ENCODE measurements around the gene VWA2.

VWA2 gene

DNA sequence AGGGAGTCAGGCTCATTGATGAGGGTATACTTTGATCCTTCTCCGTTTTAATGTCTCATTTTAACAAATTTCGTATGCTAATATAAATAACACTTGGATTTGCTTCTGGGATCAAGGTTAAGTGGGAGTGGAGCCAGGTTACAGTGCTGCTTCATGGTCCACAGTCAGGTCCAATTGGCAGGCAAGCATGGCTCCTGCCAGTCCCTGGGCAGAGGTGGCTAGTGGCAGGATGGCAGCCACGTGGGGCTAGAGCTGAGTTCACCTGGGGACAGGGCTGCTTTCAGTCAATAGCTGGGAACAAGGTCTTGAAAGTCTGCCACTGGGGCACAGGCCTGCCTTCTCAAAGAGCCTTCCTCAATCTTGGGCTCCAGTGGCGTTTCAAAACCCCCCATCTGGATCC, 16.0 kb upstream of the VWA2 start:
- peaks cover 51% of the 10 kb centered on the region for H3K27me3 ChIP-seq (ENCODE audit: control insufficient read depth, insufficient read depth, low read length)
- H3K9me3 ChIP-seq (replicated peaks; ENCODE audit: low read length) = no peaks in the 10 kb centered on the region
- H3K36me3 ChIP-seq (ENCODE audit: insufficient read depth, low read length) = no peaks in the 10 kb centered on the region
- H3K4me3 ChIP-seq (ENCODE audit: low read length) = no peak overlapping the region
- H3K4me2 ChIP-seq (ENCODE audit: low read length) = no peak overlapping the region
- no peak overlapping the region for H3K9ac ChIP-seq (ENCODE audit: low read depth, low read length)
- H3K4me1 ChIP-seq (ENCODE audit: control insufficient read depth, insufficient read depth, low read length) = no peaks in the 10 kb centered on the region

GRCh38 chr10:114228156-114228555, 10.9 kb upstream of the VWA2 start:
- no peak overlapping the region for H3K4me3 ChIP-seq (ENCODE audit: low read length)
- H3K36me3 ChIP-seq (ENCODE audit: insufficient read depth, low read length) = no peaks in the 10 kb centered on the region
- no peaks in the 10 kb centered on the region for H3K4me1 ChIP-seq (ENCODE audit: control insufficient read depth, insufficient read depth, low read length)
- H3K9me3 ChIP-seq (replicated peaks; ENCODE audit: low read length) = no peaks in the 10 kb centered on the region
- H3K4me2 ChIP-seq (ENCODE audit: low read length) = no peak overlapping the region
- peaks cover 40% of the 10 kb centered on the region for H3K27me3 ChIP-seq (ENCODE audit: control insufficient read depth, insufficient read depth, low read length)
- no peak overlapping the region for H3K9ac ChIP-seq (ENCODE audit: low read depth, low read length)

DNA sequence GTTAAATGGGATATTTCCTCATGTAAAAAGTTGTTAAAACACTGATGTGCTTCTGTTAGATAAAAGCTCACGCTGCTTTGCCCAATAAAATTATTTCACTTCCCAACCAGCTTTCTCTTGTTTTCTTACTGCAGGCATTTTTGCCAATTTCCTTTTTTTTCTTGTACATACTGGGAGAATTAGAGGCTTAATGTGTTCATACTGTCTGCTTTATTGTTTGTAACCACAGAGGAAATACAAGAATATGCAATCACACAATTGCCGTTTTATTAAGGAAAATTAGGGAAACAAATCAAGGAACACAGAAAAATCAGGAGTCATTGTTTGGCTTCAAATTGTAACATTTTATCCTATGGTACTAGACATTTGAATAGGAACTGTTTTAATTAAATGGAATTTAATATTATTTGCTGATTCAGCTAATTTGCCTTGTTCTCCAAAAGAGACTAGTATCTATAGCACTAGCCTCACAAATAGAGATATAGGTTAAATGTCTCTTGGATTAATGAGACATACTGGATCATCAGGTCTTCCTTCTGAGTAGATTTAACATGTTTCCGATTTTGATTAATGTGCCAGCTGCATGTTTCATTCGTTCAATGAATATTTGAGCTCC, 6.4 kb upstream of the VWA2 start:
- no peaks in the 10 kb centered on the region for H3K4me1 ChIP-seq (ENCODE audit: control insufficient read depth, insufficient read depth, low read length)
- H3K4me2 ChIP-seq (ENCODE audit: low read length) = no peak overlapping the region
- peaks cover 34% of the 10 kb centered on the region for H3K27me3 ChIP-seq (ENCODE audit: control insufficient read depth, insufficient read depth, low read length)
- H3K4me3 ChIP-seq (ENCODE audit: low read length) = no peak overlapping the region
- no peak overlapping the region for H3K9ac ChIP-seq (ENCODE audit: low read depth, low read length)
- no peaks in the 10 kb centered on the region for H3K36me3 ChIP-seq (ENCODE audit: insufficient read depth, low read length)
- no peaks in the 10 kb centered on the region for H3K9me3 ChIP-seq (replicated peaks; ENCODE audit: low read length)

- H3K4me2 ChIP-seq (ENCODE audit: low read length) = no peak overlapping the region
- no peaks in the 10 kb centered on the region for H3K36me3 ChIP-seq (ENCODE audit: insufficient read depth, low read length)
- no peaks in the 10 kb centered on the region for H3K9me3 ChIP-seq (replicated peaks; ENCODE audit: low read length)
- no peaks in the 10 kb centered on the region for H3K4me1 ChIP-seq (ENCODE audit: control insufficient read depth, insufficient read depth, low read length)
- no peak overlapping the region for H3K9ac ChIP-seq (ENCODE audit: low read depth, low read length)
- H3K4me3 ChIP-seq (ENCODE audit: low read length) = no peak overlapping the region
- H3K27me3 ChIP-seq (ENCODE audit: control insufficient read depth, insufficient read depth, low read length) = peaks cover 41% of the 10 kb centered on the region
These were observed 5.6 kb upstream of the VWA2 start for GRCh38 chr10:114233482-114233881.

DNA sequence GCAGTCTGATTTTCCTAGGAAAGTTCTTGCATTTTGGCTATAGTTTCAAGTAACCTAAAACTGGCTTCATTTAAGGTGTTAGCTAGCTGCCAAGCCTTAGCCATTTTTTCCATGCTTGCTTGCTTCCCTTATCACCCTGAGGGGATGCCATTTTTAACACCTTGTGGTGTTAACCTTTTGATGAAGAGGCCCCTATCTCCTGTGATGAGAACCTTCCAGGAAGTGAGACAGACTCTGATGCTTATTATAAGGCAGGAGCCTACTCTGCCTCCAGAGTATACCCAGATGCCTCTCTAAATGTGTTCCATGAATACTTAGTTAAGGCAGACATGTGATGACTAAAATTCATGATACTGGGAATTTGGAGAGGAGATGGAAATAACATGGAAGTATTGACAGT, 4.9 kb upstream of the VWA2 start:
- no peak overlapping the region for H3K9ac ChIP-seq (ENCODE audit: low read depth, low read length)
- H3K4me2 ChIP-seq (ENCODE audit: low read length) = no peak overlapping the region
- no peak overlapping the region for H3K4me3 ChIP-seq (ENCODE audit: low read length)
- H3K36me3 ChIP-seq (ENCODE audit: insufficient read depth, low read length) = no peaks in the 10 kb centered on the region
- H3K4me1 ChIP-seq (ENCODE audit: control insufficient read depth, insufficient read depth, low read length) = no peaks in the 10 kb centered on the region
- peaks cover 47% of the 10 kb centered on the region for H3K27me3 ChIP-seq (ENCODE audit: control insufficient read depth, insufficient read depth, low read length)
- no peaks in the 10 kb centered on the region for H3K9me3 ChIP-seq (replicated peaks; ENCODE audit: low read length)

DNA sequence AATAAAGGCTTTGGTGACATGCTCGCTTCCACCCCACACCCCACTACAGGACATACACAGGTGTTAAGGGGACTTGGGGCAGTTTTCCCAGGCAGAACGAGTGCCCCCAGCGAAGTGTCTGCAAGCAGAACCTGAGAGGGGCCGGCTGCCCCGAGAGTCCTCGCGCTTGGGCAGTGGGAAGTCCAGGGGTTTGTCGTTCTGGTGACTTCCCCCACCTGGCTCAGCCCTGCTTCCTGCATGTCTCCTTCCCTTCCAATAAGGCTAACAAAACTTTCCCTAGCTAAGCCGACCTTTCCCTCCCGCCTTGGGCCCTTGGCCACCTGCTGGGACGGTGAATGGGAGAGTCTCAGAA, 916 bp downstream of the VWA2 start:
- Histone ChIP-seq H3K36me3 (ENCODE audit: insufficient read depth, low read length) (no peaks in the 10 kb centered on the region), H3K27me3 (ENCODE audit: control insufficient read depth, insufficient read depth, low read length) (peaks cover 77% of the 10 kb centered on the region), H3K4me3 (ENCODE audit: low read length) (no peak overlapping the region), H3K4me2 (ENCODE audit: low read length) (no peak overlapping the region), H3K9ac (ENCODE audit: low read depth, low read length) (no peak overlapping the region), H3K9me3 (replicated peaks; ENCODE audit: low read length) (no peaks in the 10 kb centered on the region), H3K4me1 (ENCODE audit: control insufficient read depth, insufficient read depth, low read length) (no peaks in the 10 kb centered on the region)

- no peak overlapping the region for H3K4me3 ChIP-seq (ENCODE audit: low read length)
- no peak overlapping the region for H3K9ac ChIP-seq (ENCODE audit: low read depth, low read length)
- H3K4me1 ChIP-seq (ENCODE audit: control insufficient read depth, insufficient read depth, low read length) = no peaks in the 10 kb centered on the region
- H3K36me3 ChIP-seq (ENCODE audit: insufficient read depth, low read length) = no peaks in the 10 kb centered on the region
- H3K27me3 ChIP-seq (ENCODE audit: control insufficient read depth, insufficient read depth, low read length) = peaks cover 79% of the 10 kb centered on the region
- H3K9me3 ChIP-seq (replicated peaks; ENCODE audit: low read length) = no peaks in the 10 kb centered on the region
- no peak overlapping the region for H3K4me2 ChIP-seq (ENCODE audit: low read length)
These were observed 3.2 kb downstream of the VWA2 start for GRCh38 chr10:114242235-114242634.

GRCh38 chr10:114243661-114244060, 4.6 kb downstream of the VWA2 start:
- Histone ChIP-seq H3K4me1 (ENCODE audit: control insufficient read depth, insufficient read depth, low read length) (no peaks in the 10 kb centered on the region), H3K4me2 (ENCODE audit: low read length) (no peak overlapping the region), H3K36me3 (ENCODE audit: insufficient read depth, low read length) (no peaks in the 10 kb centered on the region), H3K9ac (ENCODE audit: low read depth, low read length) (no peak overlapping the region), H3K9me3 (replicated peaks; ENCODE audit: low read length) (no peaks in the 10 kb centered on the region), H3K27me3 (ENCODE audit: control insufficient read depth, insufficient read depth, low read length) (peaks cover 74% of the 10 kb centered on the region), H3K4me3 (ENCODE audit: low read length) (no peak overlapping the region)

GRCh38 chr10:114244126-114244525, 5.1 kb downstream of the VWA2 start:
- Histone ChIP-seq H3K27me3 (ENCODE audit: control insufficient read depth, insufficient read depth, low read length) (peaks cover 69% of the 10 kb centered on the region), H3K4me2 (ENCODE audit: low read length) (no peak overlapping the region), H3K4me3 (ENCODE audit: low read length) (no peak overlapping the region), H3K36me3 (ENCODE audit: insufficient read depth, low read length) (no peaks in the 10 kb centered on the region), H3K9ac (ENCODE audit: low read depth, low read length) (no peak overlapping the region), H3K4me1 (ENCODE audit: control insufficient read depth, insufficient read depth, low read length) (no peaks in the 10 kb centered on the region), H3K9me3 (replicated peaks; ENCODE audit: low read length) (no peaks in the 10 kb centered on the region)

GRCh38 chr10:114245121-114245791, 6.2 kb downstream of the VWA2 start:
- no peaks in the 10 kb centered on the region for H3K9me3 ChIP-seq (replicated peaks; ENCODE audit: low read length)
- no peak overlapping the region for H3K4me2 ChIP-seq (ENCODE audit: low read length)
- no peak overlapping the region for H3K9ac ChIP-seq (ENCODE audit: low read depth, low read length)
- no peaks in the 10 kb centered on the region for H3K36me3 ChIP-seq (ENCODE audit: insufficient read depth, low read length)
- no peak overlapping the region for H3K4me3 ChIP-seq (ENCODE audit: low read length)
- H3K27me3 ChIP-seq (ENCODE audit: control insufficient read depth, insufficient read depth, low read length) = peaks cover 58% of the 10 kb centered on the region
- H3K4me1 ChIP-seq (ENCODE audit: control insufficient read depth, insufficient read depth, low read length) = no peaks in the 10 kb centered on the region

- no peak overlapping the region for H3K4me2 ChIP-seq (ENCODE audit: low read length)
- H3K4me3 ChIP-seq (ENCODE audit: low read length) = no peak overlapping the region
- H3K9ac ChIP-seq (ENCODE audit: low read depth, low read length) = no peak overlapping the region
These were observed 7.7 kb downstream of the VWA2 start for GRCh38 chr10:114246679-114247305.

GRCh38 chr10:114250236-114250635, 11.2 kb downstream of the VWA2 start:
- Histone ChIP-seq H3K9ac (ENCODE audit: low read depth, low read length) (no peak overlapping the region), H3K36me3 (ENCODE audit: insufficient read depth, low read length) (no peaks in the 10 kb centered on the region), H3K9me3 (replicated peaks; ENCODE audit: low read length) (no peaks in the 10 kb centered on the region), H3K4me2 (ENCODE audit: low read length) (no peak overlapping the region), H3K4me1 (ENCODE audit: control insufficient read depth, insufficient read depth, low read length) (no peaks in the 10 kb centered on the region), H3K27me3 (ENCODE audit: control insufficient read depth, insufficient read depth, low read length) (peaks cover 14% of the 10 kb centered on the region), H3K4me3 (ENCODE audit: low read length) (no peak overlapping the region)

More at GRCh38 chr10:114246679-114247305, 7.7 kb downstream of the VWA2 start:
- peaks cover 49% of the 10 kb centered on the region for H3K27me3 ChIP-seq (ENCODE audit: control insufficient read depth, insufficient read depth, low read length)
- no peaks in the 10 kb centered on the region for H3K9me3 ChIP-seq (replicated peaks; ENCODE audit: low read length)
- no peaks in the 10 kb centered on the region for H3K4me1 ChIP-seq (ENCODE audit: control insufficient read depth, insufficient read depth, low read length)
- H3K36me3 ChIP-seq (ENCODE audit: insufficient read depth, low read length) = no peaks in the 10 kb centered on the region
